ENCODE measurements around the gene PSTPIP2. TPM values are rescaled to one million over a fixed set of nuclear protein-coding genes. Genes with fewer than 3 reads are reported as not detected.

PSTPIP2 gene
- total and polyA plus RNA-seq, 2 donors (not counting 1 experiment from before 2014, with no cell fraction given), result 0.42 to 0.76 TPM

GRCh38 chr18:45981821-45982220 lies 90.2 kb downstream of the PSTPIP2 start:
- ChIA-PET POLR2A (no interaction called here), CTCF (no interaction called here)
- DNase-seq, result no peak
- H3K79me2 ChIP-seq (ENCODE audit: control insufficient read depth, insufficient read depth, low read length), result no peaks in the 10 kb centered on the region
- no peak for ATAC-seq (ENCODE audit: low read depth)
- H3K4me1 ChIP-seq (ENCODE audit: control insufficient read depth in 2 of 2, insufficient read depth in 2 of 2, low read length in 2 of 2), result no peaks in the 10 kb centered on the region
- no peak overlapping the region for H3K4me3 ChIP-seq (ENCODE audit: control extremely low read depth in 1 of 5, extremely low read depth in 1 of 5, insufficient read depth in 1 of 5, low read depth in 2 of 5, low read length in 4 of 5)
- no peaks in the 10 kb centered on the region for H3K27me3 ChIP-seq (replicated peaks in 1 of 4; ENCODE audit: control extremely low read depth in 1 of 4, control insufficient read depth in 3 of 4, insufficient read depth in 4 of 4, low read length in 3 of 4)
- no peaks in the 10 kb centered on the region for H4K20me1 ChIP-seq (ENCODE audit: control insufficient read depth, insufficient read depth, low read length, poor library complexity, severe bottlenecking)
- Mint-ChIP-seq H3K4me3 (no peak overlapping the region), H3K9me3 (ENCODE audit: insufficient read depth) (no peaks in the 10 kb centered on the region), H3K27ac (no peak overlapping the region), H3K27me3 (no peaks in the 10 kb centered on the region), H3K4me1 (no peaks in the 10 kb centered on the region)
- H3K4me2 ChIP-seq (replicated peaks; ENCODE audit: low read depth, low read length, poor library complexity, severe bottlenecking), result no peak overlapping the region
- H3K9ac ChIP-seq (ENCODE audit: low read length), result no peak overlapping the region
- no peak overlapping the region for H3K27ac ChIP-seq (ENCODE audit: low read length in 2 of 2)
- intact Hi-C loops (cut with micrococcal nuclease), result no loop called here
- H2AFZ ChIP-seq (ENCODE audit: insufficient read depth, low read depth, low read length, poor library complexity, severe bottlenecking), result no peak overlapping the region
- WGBS (ENCODE audit: insufficient coverage), result 100% methylated on average over 1 of the region's 2 CpGs
- no peaks in the 10 kb centered on the region for H3K9me3 ChIP-seq (ENCODE audit: control extremely low read depth in 1 of 3, control insufficient read depth in 2 of 3, insufficient read depth in 1 of 3, low read length in 2 of 3)
- no peaks in the 10 kb centered on the region for H3K36me3 ChIP-seq (replicated peaks in 1 of 2; ENCODE audit: control extremely low read depth in 1 of 2, control insufficient read depth in 1 of 2, extremely low read depth in 1 of 2, insufficient read depth in 2 of 2, low read length in 1 of 2)
- TF ChIP-seq CTCF (IDR thresholded peaks at IDR 0.05), result no peak
- no peak for TF ChIP-seq EZH2 (IDR thresholded peaks at IDR 0.05; ENCODE audit: borderline replicate concordance, insufficient read depth, low read depth, low read length, poor library complexity, severe bottlenecking)

- Histone ChIP-seq H3K27ac (ENCODE audit: low read length in 2 of 2) (no peak overlapping the region), H3K9me3 (ENCODE audit: control extremely low read depth in 1 of 3, control insufficient read depth in 2 of 3, insufficient read depth in 1 of 3, low read length in 2 of 3) (no peaks in the 10 kb centered on the region), H3K4me1 (ENCODE audit: control insufficient read depth in 2 of 2, insufficient read depth in 2 of 2, low read length in 2 of 2) (no peaks in the 10 kb centered on the region), H3K4me3 (ENCODE audit: control extremely low read depth in 1 of 5, extremely low read depth in 1 of 5, insufficient read depth in 1 of 5, low read depth in 2 of 5, low read length in 4 of 5) (no peak overlapping the region), H3K4me2 (replicated peaks; ENCODE audit: low read depth, low read length, poor library complexity, severe bottlenecking) (no peak overlapping the region), H3K79me2 (ENCODE audit: control insufficient read depth, insufficient read depth, low read length) (no peaks in the 10 kb centered on the region), H2AFZ (ENCODE audit: insufficient read depth, low read depth, low read length, poor library complexity, severe bottlenecking) (no peak overlapping the region), H4K20me1 (ENCODE audit: control insufficient read depth, insufficient read depth, low read length, poor library complexity, severe bottlenecking) (no peaks in the 10 kb centered on the region), H3K9ac (ENCODE audit: low read length) (no peak overlapping the region), H3K36me3 (replicated peaks in 1 of 2; ENCODE audit: control extremely low read depth in 1 of 2, control insufficient read depth in 1 of 2, extremely low read depth in 1 of 2, insufficient read depth in 2 of 2, low read length in 1 of 2) (no peaks in the 10 kb centered on the region), H3K27me3 (replicated peaks in 1 of 4; ENCODE audit: control extremely low read depth in 1 of 4, control insufficient read depth in 3 of 4, insufficient read depth in 4 of 4, low read length in 3 of 4) (no peaks in the 10 kb centered on the region)
- TF ChIP-seq CTCF (IDR thresholded peaks at IDR 0.05), result no peak
- TF ChIP-seq EZH2 (IDR thresholded peaks at IDR 0.05; ENCODE audit: borderline replicate concordance, insufficient read depth, low read depth, low read length, poor library complexity, severe bottlenecking), result no peak
- no peak overlapping the region for H3K27ac Mint-ChIP-seq
- 81% methylated on average over 2 of the region's 2 CpGs for WGBS (ENCODE audit: insufficient coverage)
- ChIA-PET CTCF (no interaction called here), POLR2A (no interaction called here)
- DNase-seq (no peak), ATAC-seq (ENCODE audit: low read depth) (no peak)
- no peaks in the 10 kb centered on the region for H3K9me3 Mint-ChIP-seq (ENCODE audit: insufficient read depth)
- no peak overlapping the region for H3K4me3 Mint-ChIP-seq
- no peaks in the 10 kb centered on the region for H3K27me3 Mint-ChIP-seq
- H3K4me1 Mint-ChIP-seq, result no peaks in the 10 kb centered on the region
- intact Hi-C loops (cut with micrococcal nuclease), result no loop called here
Measured at GRCh38 chr18:45980229-45980628, 91.8 kb downstream of the PSTPIP2 start.

Data from B cell (primary cell).